Measurements from ENCODE around the gene CREBBP. TPM values are rescaled to one million over a fixed set of nuclear protein-coding genes. Genes with fewer than 3 reads are reported as not detected.

The CREBBP gene
- polyA plus RNA-seq, 1 of the 3 experiments (the other 2 are of a cell fraction), result 5.7 TPM

- Histone ChIP-seq H3K36me3 (replicated peaks in 1 of 2; ENCODE audit: control insufficient read depth in 1 of 2, insufficient read depth in 2 of 2, low read length in 1 of 2) (peaks cover 6 to 9% of the 10 kb centered on the region in 2 experiments), H3K27ac (ENCODE audit: low read depth in 2 of 2, low read length in 1 of 2) (no peak overlapping the region), H3F3A (replicated peaks; ENCODE audit: insufficient read depth) (peaks cover under 1% of the 10 kb centered on the region), H3K79me2 (ENCODE audit: insufficient read depth) (no peaks in the 10 kb centered on the region), H3K9ac (no peak overlapping the region), H3K4me3 (ENCODE audit: low read depth in 2 of 2, low read length in 1 of 2) (no peak overlapping the region), H2AFZ (ENCODE audit: low read depth) (no peak overlapping the region), H3K4me1 (ENCODE audit: control insufficient read depth in 1 of 2, insufficient read depth in 2 of 2, low read depth in 1 of 2, low read length in 1 of 2) (peaks cover 0 to 6% of the 10 kb centered on the region in 2 experiments; a peak in 1 of 4 replicates), H3K27me3 (ENCODE audit: insufficient read depth) (no peaks in the 10 kb centered on the region), H4K20me1 (ENCODE audit: insufficient read depth) (no peaks in the 10 kb centered on the region), H3K4me2 (no peak overlapping the region), H3K9me2 (no peaks in the 10 kb centered on the region), H3K9me3 (no peaks in the 10 kb centered on the region)
- ChIA-PET CTCF (interaction anchor here (1.7 kb wide), 1 partner anchor 32 kb away, joined by 5 read pairs; no protein-coding TSS in a partner anchor), POLR2A (no interaction called here)
- TF ChIP-seq NFIC (IDR thresholded peaks at IDR 0.05; ENCODE audit: borderline replicate concordance) (no peak), TAF1 (IDR thresholded peaks at IDR 0.05; ENCODE audit: borderline replicate concordance, low read depth, low read length) (no peak), ZBTB33 (IDR thresholded peaks at IDR 0.05; ENCODE audit: borderline replicate concordance, low read depth) (no peak), POLR2AphosphoS5 (IDR thresholded peaks at IDR 0.05; ENCODE audit: low read depth, low read length) (no peak), MAX (IDR thresholded peaks at IDR 0.05; ENCODE audit: low read depth) (no peak), RFX5 (IDR thresholded peaks at IDR 0.05; ENCODE audit: low read length) (no peak), EZH2phosphoT487 (IDR thresholded peaks at IDR 0.05; ENCODE audit: borderline replicate concordance, low read depth) (no peak), FOXJ3 (CRISPR knock-in tag; IDR thresholded peaks at IDR 0.05) (no peak), FOSL2 (IDR thresholded peaks at IDR 0.05; ENCODE audit: borderline replicate concordance, low read depth) (no peak), RXRA (IDR thresholded peaks at IDR 0.05; ENCODE audit: borderline replicate concordance, low read depth) (no peak), PBX3 (IDR thresholded peaks at IDR 0.05) (no peak), CHD2 (IDR thresholded peaks at IDR 0.05; ENCODE audit: low read length, partially characterized antibody) (no peak), GATA2 (CRISPR knock-in tag; IDR thresholded peaks at IDR 0.05) (no peak), NRF1 (IDR thresholded peaks at IDR 0.05; ENCODE audit: low read depth, low read length) (no peak), JUND (IDR thresholded peaks at IDR 0.05) (no peak), EP300 (IDR thresholded peaks at IDR 0.05; ENCODE audit: borderline replicate concordance in 1 of 2, low read depth in 1 of 2, low read length in 1 of 2) (no peak), RAD21 (IDR thresholded peaks at IDR 0.05; ENCODE audit: low read length) (no peak), ELF1 (IDR thresholded peaks at IDR 0.05) (no peak)
- DNase-seq, result no peak
- 88% methylated on average over 10 of the region's 10 CpGs for WGBS (ENCODE audit: low lambda C conversion rate)
Observed at GRCh38 chr16:3722508-3722907, 158.0 kb downstream of the CREBBP start.
